ENCODE measurements around the gene TEX261.

Gene TEX261

DNA sequence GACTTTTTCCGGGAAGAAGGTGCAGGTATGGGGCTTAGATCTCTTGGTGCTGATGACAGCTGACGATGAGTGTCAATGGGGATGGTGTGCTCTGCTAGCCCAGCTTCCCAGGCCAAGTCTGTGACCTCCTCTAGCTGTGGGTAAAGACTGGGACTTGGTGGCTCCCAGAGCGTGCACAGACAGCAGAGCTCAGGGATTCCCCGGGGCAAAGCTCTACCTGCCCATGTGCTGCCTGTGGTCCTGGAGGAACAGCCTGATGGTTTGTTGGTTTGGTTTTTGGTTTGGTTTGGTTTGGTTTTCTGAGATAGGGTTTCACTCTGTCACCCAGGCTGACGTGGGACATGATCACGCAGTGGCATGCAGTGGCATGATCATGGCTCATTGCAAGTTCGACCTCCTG lies 39.8 kb downstream of the TEX261 start:
- no peak for DNase-seq

DNA sequence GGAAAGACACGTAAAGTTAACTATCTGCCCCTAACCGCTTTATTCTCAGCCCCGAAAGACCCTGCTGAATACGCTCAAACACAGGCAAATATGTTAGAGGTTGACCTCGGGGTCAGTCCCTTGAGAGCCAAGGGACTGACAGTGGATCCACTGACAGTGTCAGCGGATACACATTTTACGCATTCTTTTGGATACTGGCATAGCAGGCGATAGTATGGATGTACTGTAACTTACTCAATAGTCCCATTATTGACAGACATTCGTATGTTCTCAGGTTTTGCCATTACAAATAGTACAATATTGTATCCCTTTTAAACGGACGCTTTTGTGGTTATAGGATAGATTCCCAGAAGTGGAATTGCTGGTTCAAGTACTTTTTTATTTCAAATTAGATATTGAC lies 45.6 kb downstream of the TEX261 start:
- DNase-seq = no peak

DNA sequence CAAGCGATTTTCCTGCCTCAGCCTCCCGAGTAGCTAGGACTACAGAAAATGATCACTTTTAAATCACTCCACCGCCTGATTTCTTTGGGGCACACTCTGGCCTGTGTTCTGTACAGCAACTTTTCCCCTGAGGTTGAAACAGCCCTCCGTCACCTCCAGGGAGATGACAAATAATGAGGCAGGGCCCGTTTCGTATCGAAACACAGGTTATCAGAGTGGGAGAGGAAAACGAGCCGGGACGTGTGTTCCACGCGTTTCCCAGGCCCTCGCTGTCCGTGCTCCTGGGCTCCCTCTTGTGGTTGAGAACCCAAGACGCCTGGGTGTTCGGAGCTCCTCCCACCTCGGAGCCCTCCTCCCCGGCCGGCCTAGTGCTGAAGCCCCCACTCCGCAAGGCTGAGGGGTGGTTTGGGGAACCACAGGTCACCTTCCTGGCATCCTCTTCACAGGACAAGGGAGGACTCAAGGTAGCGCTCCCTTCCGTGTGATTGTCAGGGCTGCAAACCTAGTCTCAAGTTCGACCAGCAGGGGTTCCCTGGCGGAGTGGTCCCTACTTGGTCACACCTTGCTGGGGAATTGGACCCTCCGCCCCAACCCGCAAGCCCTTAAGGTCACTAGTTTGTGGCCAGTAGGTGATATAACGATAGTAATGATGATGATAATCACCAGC lies 46.2 kb downstream of the TEX261 start:
- DNase-seq = peak; percentile 28

DNA sequence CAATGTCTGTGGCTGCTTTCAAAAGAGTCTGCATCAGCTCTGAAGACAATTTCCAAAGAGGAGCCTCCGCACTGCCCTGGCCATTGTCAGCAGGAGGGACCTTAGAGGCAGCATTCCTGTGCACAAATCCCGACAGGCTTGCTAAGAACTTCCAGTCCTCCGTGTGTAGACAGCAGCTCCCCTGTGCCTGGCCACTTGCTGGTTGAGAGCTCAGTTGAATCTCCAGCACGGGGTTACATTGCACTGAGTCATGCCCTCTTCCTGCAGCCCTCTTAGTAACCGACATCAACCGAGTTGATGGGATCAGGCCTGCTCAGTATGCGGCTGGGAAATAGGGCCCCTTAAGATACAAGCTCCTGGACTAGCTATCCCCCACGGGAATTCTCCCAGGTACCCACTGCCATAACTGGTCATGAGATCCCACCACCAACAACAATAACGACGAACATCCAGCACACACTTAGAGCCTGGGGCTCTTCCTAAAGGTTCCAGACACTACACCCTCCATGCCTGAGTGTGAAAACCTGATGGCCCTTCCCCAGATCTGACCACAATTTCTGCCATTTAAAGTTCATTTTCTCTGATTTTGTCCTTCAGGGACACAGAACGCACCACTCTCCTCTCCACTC lies 47.0 kb downstream of the TEX261 start:
- DNase-seq = peak; percentile 9

DNA sequence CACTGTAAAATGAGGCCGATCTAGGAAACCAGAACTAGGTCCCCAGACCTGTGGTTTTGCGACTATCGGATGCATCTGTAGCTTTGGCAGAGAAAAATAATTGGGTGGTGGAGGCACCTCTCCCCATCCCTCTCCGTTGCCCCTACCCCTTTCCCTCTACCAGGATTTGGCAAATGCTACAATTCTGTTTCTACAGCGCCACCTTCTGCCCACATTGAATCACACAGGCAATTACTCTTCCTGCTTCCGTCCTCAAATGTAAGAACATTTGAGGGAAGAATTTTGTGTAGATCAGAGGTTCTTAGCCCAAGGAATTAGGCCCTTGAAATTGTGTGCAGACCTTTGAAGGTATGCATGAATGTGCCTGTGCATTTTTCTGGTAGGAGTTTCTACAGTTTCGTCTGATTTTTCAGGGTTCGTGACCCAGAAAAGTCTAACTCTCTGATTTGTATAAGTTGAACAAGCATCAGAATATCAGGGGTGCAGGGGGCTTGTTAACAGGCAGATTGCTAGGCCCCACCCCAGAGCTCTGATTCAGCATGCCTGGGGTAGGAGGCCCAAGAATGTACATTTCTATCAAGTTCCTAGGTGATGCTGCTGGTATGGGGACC lies 47.7 kb downstream of the TEX261 start:
- peak; percentile 24 for DNase-seq

DNA sequence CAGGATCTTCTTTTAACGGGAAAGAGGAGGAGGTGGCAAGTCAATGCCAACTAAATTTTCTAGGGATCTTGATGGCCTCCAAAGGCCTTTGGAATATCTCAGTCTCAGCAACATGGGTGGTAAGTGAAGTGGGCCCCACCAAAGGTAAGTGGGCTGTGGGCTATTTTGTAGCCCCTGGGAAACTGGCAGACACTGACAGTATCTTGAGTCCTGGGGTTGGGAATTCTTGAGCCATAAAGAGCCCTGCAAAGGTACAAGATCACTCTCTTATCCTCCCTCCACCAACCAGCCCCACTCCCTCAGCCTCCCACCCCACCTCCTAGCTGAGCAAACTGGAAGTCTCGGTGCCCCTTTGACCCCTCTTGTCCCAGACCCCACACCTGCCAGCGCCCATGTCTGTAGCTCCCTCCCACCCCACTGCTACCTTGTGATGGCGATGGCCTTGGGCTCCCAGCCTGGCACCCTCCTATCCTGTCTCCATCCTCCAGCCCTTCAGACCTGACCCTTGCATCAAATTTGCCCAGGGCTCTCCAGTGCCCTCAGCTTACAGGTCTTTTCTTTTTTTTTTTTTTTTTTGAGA lies 50.5 kb downstream of the TEX261 start:
- DNase-seq = no peak

DNA sequence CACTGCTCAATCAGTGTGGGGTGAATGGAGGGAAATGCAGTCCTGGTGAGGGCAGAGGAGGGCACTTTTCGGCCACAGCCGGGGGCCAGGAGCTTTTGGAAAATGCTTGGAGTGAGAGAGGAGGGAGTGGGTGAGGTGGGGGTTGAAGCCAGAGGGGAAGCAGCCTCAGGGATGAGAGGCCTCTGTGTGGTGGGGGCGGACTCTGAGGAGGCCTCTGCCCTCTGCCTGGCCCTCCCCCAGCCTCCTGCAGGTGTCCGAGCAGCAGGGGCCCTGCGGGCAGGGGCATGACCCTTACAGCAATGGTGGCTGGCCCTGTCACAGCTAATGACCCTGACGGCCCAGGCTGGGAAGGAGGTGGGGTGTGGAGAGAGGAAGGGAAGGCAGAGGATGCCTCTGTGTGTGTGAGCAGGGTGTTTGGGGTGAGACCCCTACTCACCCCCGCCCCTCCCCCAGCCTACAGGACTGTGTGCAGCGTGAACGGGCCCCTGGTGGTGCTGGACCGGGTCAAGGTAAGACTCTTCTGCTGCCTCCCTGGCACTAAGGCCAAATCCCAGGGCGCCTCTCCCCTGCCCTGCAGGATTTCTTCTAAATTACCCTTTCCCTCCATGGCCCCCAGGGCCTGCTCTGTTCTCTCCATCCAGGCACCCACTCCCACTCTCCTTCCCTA lies 51.3 kb downstream of the TEX261 start:
- DNase-seq = no peak

DNA sequence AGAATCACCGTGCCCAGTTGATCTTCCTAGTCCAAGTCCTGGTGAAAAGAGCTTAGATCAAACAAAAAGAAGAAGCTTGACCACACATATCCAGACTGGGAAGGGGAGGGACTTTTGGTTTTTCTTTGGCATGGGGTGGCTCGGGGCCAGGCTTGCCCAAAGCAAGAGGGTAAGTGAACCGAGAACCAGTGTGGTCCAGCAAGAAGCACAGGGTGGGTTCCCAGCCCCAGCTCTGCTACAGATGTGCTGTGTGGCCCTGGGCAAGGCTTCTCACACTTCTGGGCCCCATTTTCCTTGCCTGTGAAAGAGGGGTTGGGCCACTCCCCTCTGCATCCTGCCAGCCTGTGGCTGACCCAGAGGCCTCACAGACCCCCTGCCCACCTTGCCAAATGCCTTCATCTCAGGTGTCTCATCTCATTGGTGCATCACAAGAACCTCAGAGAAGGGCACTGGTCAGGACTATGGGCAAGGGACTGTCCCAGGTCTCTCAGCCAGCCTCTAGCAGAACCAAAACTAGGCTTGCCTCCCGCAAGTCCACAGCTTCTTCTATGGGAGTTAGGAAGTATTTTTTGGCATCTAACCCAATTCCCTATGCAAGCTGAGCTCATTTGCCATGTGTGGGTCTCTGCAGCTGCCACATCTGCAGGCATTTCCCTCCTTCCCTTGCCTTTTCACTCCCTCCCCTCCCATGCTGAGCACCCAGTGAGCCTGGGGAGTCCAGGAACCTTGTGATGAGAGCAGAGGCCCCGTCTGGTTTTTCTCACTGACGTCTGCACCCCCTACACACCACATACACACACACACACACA lies 52.1 kb downstream of the TEX261 start:
- no peak for DNase-seq

DNA sequence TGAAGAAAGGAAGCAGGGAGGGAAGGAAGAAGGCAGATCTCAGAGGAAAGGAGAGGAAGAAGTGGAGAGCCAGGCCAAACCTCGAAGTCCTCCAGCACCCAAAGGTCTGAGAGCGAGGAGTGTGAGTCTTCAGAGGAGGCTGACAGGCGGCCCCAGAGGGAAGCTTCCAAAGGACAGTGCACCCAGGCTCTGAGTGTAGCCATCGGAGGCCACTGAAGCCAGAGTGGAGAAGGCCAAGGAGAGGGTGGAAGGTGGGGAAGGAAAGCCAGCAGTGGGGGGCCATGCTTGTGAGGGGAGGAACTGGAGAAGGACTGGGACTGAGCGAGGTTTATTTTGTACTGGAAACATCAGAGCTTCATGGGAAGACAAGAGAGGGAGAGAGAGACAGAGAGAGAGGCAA lies 53.0 kb downstream of the TEX261 start:
- no peak for DNase-seq

DNA sequence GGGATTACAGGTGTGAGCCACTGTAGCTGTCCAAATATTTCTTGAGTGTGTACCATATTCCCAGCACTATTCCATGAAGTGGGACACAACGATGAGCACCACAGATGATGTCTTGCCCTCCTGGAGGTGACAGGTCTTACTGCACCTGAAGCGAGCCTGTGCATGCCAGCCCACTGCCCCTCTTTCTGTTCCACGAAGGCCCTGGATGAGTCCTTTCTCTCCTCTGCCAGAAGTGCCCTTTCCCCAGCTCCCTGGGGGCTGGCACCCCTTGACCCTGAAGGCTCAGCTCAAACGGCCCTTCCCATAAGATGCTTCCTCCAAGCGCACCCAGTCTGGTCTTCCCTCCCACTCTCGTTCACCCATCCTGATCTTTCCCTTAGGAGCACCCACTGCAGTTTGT lies 53.5 kb downstream of the TEX261 start:
- no peak for DNase-seq

DNA sequence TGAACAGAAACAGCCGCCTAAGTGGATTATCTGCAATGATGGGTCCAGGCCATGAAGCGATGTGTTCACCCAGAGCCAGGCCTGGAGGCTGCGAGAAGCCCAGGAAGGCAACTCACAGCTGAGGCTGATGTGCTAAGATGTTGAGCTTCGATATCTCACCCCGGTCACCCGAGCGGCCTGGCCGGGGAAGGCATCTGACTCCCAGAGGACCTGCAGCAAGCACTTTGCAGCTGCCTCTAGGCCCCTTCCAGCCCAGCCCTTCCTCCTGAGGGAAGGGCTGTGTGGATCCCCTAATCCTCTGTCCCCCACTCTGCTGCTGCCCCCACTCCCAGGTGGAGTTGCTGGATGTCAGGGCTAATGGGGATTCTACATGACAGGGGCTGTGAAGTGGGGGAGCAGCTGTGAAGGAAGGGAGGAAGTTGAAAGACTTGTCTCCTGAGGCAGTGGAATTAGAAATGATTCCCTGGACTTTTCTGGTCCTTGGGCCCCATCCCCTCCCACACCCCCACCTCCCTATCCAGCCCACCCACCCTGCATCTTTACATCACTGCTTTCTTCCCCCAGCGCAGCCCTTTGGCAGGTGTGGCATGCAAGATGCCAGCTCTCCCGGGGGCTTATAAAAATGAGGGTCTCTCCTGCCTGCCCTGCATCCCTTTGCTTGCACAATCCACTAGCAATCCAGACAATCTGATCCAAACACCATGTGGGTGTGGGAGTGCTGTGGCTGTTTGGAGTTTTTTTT lies 54.7 kb downstream of the TEX261 start:
- no peak for DNase-seq

DNA sequence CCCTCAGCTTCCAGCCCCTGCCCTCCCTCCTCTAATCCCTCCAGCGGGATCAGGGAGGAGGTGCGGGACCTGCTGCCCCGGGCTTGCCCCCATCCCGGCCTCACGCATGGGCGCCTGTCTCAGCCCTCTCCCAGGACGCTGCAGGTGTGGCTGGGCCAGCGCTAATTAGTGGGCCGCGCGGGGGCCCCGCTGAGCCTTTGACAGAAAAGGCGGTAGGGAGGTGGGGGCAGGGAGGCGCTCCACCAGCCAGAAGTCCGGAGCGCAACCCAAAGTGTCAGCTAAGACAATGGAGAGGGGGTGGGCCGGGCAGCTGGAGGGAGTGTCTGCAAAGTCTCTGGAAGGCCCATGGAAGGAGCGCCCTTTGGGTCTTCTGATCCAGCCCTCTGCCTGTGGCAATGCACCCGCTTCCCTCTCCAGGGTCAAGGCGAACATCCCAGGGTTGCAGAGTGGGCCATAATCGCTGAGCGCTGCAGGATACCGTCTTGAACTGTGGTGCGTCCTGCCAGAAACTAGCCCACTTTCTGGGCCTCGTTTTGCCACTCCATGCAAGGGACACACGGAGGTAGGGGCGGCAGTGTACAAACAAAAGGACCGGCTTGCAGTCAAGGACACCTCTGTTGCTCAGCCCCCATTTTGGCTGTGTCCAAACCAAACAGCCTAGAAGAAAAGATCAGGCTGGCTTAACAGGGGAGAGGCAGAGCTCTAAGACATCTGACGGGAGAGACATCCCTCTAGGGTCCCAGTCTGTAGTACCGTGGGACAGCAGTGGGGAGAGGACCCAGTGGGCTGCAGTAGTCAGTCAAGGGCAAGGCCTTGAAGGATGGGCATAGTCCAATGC lies 55.5 kb downstream of the TEX261 start:
- DNase-seq = no peak

DNA sequence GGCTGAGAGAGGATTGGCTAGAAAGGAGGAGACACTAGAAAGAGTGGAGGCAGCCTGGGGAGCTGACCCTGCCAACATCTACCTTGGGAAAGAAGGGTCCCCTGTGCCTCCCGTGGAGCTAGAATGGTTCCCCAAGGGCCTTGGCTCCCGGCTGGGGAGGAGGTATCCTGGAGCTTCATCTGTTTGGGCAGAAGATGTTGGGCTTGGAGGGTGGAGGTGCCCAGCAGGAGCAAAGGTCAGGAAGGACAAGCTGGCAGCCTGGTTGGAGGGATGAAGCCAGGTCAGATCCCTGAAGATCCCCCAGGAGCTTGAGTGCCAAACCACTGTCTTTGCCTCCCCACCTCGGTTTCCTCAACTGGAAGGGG lies 56.1 kb downstream of the TEX261 start:
- no peak for DNase-seq

DNA sequence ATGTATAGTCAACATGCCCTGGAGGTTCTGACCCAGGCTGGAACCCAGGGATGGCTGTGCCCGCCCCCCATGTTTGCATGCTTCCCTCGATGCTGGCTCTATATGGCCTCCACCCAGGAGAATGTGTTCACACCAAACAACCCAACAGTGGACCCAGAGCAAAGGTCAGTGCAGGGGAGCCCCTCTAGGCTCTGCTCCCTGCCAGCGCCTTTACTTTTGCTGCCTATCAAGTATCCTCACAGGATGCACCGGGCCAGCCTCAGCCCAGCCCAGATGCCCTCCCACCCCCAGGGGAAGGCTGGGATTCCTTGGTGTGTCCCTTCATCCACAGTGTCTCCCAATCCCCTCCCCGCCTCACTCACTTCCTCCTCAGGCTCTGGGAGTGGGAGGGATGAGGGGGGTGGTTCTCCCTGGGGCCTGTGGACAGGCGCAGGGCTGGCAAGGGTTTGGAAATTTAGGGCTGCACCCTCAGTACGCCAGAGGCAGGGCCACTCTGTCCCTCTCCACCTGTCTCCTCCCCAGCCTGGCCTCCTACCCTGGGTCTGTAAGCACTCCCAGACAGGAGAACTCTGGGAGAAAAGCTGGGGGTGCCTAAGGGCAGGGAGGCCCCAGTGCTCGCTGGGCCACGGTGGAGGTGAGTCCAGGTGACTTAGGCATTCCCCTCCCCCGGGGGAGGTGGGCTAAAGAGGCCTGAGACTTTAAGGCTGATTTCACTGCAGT lies 56.6 kb downstream of the TEX261 start:
- DNase-seq = no peak

DNA sequence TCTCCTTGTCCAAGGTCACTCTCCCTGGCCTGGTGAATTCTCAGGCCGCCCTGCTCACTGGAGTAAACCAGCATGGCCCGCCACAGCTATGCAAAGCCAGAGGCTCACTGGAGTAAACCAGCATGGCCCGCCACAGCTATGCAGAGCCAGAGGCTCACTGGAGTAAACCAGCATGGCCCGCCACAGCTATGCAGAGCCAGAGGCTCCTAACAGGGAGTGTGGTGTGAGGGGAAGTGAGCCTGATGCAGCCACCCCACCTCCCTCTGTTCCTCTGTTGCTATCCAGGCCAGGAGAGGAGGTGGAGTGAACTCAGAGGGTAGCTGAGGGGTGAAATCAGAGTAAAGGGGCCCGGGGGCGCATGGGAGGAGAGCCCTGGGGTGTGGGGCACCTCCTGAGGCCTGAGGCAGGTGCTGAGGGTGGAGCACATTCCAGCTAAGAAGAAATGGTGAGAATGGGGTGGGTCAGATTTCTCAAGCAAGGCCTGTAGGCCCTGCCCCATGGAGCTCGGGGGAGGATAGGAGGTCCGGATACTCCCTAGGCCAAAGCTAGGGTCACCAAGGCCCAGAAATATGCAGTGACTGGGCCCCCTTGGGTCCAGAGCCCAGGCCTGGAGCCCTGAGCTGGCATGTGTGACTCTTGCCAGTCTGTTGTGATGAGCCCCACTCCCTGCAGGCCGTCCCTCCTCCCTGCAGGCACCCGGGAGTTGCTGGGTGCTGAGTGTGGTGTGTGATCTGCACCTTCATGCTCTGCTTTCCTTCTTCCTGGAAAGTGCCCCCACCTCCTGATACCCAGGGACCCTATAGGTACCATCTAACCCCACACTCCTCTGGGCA lies 57.5 kb downstream of the TEX261 start:
- no peak for DNase-seq

DNA sequence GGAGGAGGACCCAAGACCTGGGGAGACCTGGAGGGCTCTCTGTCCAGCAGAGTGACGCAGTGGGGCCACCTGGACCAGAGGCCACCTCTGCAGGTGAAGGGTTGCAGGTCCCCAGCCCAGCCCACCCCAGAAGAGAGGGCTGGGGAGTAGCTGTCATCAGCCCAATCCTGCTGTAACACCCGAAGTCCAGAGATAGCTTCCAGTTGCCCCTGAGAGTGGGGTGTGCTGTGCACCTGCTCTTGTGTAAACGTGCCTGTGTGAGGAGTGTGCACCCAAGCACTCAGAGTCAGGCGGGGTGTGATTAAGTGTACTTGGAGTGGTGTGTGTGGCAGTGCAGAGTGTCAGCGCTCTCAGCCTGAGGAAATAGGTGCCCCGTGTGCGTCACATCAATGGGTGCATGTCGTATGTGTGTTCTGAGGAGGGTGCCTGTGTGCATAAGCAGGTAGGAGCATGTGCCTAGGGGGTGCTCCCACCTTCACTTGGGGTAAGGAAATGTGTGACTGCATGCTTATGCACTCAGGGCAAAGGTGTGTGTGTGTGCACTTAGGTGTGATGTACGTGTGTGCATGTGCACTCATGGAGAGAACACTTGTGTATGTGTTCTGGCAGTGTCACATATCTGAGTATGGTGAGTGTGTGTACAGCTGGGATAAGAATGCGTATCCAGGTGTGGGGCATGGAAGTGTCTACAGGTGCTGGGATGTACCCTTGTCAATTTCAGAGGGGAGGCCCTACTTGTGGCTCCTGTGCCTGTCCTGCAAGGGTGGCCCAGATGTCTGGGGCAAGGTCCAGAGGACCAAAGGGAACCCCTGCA lies 58.3 kb downstream of the TEX261 start:
- DNase-seq = no peak

Measured in kidney glomerular epithelial cell (primary cell).